ENCODE data around the gene ALDH5A1.
A peak's percentile ranks its signal among the peaks of the same experiment; 100 is the strongest.

The ALDH5A1 gene

DNA sequence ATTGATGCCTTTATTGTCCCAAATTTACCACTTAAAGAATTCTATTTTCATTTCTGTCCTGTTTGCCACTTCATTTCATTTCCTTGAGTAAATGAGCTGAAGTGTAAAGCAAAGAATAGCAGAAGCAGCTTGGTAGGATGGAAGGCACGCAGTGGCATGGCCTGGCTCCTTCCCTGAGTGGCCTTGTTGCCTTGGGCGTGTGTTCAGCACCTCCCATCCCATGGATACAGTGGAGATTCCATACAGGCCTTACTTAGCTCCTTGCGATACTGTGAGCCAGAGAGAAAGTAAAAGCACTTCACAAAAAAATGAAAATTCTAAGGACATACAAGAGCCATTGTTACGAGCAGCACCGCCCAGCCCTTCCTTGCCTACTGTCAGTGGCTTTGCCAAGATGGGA is 39.6 kb downstream of the ALDH5A1 start:
- DNase-seq: no peak

DNA sequence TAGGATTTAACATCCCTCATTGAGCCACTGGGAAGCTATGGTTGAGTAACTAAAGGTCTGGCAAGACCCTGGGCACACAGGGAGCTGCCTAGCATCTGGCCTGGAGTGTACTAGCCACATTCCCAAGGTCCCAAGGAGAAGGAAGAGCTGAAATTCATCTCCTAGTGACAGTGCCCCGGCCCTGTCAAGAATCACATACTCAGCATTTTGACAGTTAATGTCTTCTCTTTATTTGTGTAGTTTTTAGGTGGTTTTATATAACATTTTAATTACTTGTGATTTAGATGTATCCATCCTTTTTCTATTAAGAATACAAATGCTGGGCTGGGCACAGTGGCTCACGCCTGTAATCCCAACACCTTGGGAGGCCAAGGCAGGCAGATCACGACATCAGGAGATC is 40.4 kb downstream of the ALDH5A1 start:
- DNase-seq: no peak

DNA sequence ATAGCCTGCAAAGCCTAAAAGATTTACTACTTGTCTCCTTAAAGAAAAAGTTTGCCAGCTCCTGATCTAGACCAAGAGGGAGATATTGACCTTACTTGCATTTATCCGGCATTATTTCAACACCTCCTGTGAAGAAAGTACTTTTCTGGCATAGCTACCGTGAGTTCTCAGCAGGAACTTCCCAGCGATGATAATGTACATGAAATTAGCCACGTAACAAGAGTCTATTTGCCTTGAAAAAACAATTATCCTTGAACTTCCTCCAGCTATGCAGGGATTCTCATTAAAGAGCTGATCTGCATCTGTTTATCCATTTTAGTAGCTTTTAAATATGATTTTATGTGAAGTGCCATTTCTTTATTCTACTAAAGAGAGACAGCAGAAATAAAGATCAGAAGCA is 41.7 kb downstream of the ALDH5A1 start:
- no peak for DNase-seq

DNA sequence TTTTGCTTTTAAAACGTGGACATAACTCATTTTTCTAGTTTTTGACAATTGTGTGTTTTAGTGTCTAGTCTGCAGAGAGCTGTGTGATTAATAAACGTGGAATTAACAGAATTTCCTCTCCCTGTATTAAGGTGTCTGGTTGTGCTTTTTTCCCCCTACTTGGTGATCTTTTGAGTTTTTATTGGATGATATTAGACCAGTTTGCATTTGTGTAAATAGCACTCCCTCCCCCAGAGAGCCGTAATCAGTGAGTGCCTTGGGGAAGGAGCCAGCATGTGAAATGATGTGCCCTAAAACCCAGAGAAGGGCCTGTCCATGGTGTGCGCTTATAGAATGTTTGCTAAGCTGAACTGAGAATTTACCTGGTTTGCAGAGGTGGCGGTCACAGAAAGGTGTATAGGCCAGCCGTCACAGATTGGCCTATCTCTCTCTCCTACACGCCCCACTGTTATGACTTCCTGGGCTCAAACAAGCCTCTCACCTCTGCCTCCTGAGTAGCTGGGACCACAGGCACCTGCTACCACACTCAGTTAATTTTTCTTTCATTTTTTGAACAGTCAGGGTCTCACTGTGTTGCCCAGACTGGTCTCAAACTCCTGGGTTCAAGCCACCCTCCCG is 42.4 kb downstream of the ALDH5A1 start:
- no peak for DNase-seq

DNA sequence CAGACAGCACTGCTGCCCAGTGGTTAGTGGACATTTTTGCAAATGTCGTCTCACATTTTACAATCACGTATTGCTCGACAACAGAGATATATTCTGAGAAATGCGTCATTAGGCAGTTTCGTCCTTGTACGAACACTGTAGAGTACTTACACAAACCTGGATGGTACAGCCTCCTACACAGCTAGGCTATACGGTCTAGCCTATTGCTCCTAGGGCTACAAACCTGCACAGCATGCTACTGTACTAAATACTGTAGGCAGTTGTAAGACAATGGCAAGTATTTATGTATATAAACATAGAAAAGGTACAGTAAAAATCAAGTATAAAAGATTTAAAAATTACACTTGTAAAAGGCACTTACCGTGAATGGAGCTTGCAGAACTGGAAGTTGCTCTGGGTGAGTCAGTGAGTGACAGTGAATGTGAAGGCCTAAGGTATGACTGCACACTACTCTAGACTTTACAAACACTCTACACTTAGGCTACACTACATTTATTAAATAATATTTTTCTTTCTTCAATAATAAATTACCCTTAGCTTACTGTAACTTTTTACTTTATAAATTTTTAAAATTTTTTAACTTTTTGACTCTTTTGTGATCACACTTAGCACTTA is 43.1 kb downstream of the ALDH5A1 start:
- DNase-seq: no peak

DNA sequence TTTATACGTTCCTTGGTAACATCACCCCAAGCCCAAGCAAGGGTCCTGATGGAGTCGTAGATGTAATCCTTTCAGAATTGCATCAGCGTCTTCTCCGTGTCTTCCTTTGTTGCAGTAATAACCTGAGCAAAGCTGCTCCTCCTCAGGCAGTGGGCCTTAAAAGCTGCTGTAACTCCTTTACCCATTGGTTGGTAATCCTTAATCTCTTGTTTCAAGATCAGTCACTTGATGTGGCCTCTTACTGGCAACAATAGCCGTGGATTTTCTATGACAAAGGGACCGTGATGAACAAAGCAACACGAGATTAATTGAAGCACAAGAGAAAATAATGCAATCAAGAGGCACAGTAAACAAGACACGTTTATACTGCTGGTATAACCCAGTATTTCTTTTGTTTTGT is 44.6 kb downstream of the ALDH5A1 start:
- DNase-seq: no peak

DNA sequence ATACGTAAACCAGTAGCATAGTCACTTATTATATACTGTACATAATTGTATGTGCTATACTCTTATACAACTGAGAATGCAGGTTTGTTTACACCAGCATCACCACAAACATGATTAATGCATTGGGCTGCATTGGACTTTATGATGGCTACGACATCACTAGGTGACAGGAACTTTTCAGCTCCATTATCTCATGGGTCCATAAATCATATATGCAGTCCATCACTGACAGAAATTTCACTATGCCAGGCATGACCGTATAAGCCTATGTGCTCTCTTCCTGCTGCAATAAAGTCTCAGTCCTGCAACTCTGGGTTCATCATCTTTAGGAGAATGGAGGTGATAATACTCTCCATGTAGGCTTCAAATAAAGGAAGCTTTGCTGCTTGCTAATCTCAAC is 45.4 kb downstream of the ALDH5A1 start:
- DNase-seq: no peak

DNA sequence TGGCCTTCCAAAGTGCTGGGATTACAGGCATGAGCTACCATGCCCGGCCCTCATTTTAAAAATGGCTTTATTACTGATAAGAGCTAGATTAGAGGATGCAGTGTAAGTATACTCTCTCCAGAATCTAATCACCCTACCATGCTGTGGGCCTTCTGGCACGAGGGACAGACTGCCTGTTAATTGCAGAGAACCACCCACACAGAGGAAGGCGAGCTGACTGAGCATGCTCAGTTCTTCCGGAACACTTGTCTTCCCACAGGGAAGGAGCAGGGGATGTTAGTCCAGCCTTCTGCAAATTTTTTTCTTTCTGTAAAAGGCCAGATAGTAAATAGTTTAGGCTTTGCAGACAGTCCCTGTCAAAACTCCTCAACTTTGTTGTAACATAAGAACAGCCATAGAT is 48.9 kb downstream of the ALDH5A1 start:
- no peak for DNase-seq

DNA sequence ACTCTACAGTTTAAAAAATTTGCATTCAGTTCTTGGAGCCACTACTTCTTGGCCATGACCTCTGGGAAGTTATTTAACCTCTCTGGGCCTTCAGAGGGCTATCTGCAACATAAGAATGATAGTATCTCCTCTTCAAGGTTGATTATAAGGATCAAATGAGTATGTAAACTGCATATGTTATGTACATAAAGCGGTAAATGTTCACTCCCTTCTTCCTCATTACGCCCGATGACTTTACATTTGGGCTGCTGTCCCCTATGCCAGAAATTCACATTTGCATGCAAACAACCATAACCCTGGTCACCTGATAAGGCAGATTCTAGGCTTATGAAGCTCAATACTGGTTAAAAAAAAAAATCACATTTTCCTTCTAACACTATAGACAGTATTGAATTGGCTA is 50.4 kb downstream of the ALDH5A1 start:
- no peak for DNase-seq

DNA sequence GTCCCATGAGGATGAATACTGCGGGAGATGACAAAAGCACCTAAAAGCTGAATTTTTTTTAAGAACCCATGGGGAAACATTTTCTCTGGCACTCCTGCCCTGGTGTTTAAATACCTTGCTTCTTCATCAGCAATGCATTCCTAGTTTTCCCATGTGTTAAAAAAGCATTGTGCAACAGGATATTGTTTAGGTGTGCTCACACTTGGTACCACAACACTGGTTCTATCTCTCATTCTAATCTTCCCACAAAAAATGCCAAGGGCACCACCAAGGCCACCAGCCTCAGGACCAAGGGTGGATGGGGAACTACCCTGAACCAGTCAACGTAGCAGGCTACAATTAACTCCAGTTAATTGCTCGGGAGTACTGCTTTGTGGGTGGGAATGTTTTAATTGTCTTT is 50.9 kb downstream of the ALDH5A1 start:
- no peak for DNase-seq

DNA sequence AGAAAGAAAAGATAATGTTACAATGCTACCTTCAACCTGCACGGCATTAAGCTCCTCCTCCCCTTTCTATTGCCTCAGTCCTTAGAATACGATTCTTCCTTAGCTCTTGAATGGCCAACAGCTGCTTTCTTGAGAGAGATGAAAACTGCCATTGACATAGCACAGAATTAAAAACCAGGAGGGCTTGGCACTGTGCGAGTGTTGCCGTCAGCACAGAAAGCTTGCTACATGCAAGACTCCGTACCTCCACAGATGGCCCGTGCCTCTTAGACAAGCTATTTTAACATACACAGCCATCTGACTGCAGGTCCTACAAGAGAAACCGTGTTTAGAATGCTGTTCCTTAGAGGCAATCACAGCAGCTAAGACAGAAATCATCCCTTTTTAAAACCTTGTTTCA is 51.7 kb downstream of the ALDH5A1 start:
- no peak for DNase-seq

DNA sequence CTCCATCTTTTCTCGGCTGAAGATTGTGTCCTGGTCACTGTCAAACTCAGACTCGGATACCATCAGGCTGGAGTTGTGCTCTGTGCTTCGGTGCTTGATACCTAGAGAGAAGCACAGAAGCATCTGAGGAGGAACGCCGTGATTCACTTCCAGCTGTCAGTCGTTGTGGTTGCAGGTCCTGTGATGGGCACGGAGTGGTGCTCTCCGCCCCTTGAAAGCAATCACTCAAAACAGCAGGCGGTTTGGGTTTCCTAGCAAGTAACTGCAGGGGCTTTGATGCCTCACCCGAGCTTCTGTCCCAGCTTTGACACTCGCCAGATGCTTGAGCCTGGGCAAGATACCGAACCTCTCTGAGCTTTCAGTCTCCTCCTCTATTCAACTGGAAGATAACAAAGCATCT is 52.5 kb downstream of the ALDH5A1 start:
- peak in 1 of 2 donors; percentile 17 for DNase-seq

DNA sequence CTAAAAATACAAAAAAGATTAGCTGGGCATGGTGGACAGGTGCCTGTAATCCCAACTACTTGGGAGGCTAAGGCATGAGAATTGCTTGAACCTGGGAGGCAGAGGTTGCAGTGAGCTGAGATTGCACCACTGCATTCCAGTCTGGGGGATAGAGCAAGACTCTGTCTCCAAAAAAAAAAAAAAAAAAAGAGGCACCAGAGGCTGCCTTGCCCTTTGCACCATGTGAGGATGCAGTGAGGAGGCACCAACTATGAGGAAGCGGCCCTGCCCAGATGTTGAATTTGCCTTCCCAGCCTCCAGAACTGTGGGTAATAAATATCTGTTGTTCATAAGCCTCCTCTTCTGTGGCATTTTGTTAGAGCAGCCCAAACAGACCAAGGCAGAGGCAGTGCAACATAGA is 54.4 kb downstream of the ALDH5A1 start:
- DNase-seq: no peak

DNA sequence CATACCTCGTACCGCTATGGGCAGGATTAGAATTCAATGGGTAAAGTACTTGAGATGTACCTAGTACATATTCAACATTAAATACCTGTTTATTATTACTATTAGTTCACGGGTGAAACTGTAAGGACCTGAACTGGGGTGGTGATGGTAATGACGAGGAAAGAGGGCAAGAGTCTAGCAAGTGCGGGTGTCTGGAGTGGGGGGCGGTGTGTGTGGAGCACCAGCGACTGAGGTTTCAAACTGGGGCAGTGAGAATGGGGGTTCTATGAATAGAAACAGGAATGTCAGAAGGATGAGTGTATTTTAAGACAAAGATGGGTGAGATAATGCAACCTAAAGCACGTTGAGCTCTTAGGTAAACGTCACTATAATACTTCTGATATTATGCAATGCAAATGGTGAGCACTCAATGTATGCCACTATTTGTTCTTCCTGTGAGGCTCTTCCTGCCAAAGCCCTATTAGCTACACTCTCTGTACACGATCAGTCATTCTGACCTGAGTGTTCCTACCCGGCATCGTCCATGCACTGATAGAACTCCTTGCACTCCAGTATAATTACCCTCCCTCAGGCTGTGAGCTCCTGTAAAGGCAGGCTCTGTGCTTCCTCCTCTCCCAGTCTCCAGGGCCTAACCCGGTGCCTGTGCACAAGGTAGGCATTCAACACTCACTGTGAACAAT is 55.0 kb downstream of the ALDH5A1 start:
- DNase-seq: no peak

DNA sequence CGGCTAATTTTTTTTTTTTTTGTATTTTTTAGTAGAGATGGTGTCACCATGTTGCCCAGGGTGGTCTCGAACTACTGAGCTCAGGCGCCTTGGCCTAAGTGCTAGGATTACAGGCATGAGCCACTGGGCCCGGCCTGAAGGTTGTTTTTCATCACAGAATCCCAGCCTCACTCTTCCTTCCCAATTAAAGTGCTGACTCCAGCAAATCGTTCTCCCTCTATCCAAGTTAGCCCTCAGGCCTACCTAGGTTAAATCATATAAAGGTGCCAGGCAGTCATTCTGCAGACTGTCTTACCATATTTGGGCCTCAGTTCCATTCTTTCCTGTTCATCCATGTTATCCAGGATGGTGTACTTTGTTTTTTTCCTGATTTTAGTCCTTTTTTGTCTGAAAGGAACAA is 56.4 kb downstream of the ALDH5A1 start:
- no peak for DNase-seq

DNA sequence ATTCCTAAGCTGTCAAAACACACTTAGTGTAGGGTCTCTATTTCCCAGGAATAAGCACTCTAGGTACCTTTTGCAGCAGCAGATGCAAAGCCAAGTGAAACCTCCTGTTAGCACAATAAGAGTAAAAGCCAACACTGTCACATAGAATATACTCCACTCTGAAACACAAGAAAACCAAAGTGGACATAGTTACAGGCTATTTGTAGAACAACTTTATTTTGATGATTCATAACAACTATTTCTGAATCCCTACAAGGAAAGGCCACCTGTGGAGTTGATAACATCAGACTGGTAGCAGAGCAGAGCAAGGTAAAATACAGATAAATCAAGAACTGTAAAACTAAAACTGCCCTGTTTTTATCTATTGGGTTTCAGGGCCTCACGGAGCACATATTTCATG is 59.7 kb downstream of the ALDH5A1 start:
- DNase-seq: no peak

DNA sequence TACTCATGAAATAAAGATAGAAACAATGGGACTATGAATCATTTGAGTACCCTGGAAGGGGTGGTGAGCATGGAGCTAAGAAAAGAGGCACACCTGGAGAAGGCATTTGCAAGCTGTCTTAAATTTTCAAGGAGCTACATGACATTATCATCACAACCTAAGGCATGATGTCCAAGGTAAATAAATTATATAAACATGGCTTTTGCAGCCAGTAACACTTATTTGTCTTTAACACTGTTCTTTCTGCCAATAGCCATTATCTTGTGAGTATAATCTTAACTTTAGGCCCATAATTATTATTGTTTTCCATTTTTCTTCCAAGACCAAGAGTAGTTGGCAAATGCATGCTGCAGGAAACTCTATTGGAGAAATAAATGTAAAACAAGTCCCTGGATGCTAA is 63.7 kb downstream of the ALDH5A1 start:
- no peak for DNase-seq

DNA sequence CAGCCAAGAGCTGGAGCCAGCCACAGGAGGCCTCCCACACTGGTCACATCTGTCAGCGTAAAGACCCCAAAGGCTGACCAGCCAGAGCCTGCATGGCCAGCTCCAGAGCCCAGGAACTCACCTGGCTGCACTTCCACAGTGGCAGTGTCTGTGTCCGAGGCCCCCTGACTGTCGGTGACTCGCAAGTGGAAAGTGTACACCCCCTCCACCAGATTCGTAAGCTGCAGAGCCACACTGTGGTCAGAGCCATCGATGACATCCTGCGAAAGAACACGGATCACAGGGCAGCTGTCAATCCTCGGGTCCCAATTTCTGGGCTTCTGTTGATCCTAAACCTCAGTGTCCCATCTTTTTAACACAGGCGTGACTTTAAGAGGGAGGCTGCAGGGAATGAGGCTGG is 69.3 kb downstream of the ALDH5A1 start:
- no peak for DNase-seq

DNA sequence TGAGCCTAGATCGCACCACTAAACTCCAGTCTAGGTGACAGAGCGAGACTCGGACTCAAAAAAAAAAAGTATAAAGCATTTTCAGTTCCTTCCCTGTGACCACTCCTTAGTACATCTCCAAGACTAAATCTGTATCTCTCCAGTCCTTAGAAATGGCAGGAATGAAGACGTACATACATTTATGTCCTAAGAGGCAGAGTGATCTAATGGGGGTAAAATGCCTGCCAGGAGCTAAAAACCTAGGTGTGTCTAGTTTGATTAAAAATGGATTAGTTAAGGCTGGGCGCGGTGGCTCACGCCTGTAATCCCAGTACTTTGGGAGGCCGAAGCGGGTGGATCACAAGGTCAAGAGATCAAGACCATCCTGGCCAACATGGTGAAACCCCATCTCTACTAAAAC is 70.4 kb downstream of the ALDH5A1 start:
- DNase-seq: no peak

DNA sequence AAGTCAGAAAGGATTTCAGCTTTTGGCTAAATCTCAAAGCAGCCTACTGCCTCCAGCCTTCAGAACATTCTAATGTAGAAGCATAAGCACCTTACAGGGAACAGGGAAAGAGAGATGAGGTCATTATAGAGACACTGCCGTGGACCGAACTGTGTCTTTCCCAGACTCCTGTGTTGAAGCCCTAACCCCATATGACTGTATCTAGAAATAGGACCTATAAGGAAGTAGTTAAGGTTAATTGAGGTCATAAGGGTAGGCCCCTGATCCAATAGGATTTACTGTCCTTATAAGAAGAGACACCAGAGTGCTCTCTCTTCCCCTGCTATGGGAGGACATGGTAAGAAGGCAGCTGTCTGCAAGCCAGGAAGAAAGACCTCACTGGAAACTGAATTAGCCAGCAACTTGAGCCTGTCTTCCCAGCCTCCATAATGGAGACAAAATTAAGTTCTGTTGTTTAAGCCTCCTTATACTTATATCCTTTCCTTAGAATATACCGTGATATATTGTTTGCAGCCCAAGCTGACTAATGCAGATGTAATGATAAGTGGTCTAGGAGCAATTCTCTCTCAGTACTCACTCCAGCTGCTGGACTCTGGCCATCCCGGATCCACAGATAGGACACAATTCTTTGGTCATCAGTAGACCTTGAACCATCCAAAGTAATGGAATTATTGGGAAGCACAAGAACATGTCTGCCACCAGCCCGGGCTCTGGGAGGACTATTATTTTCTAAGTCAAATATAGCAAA is 71.4 kb downstream of the ALDH5A1 start:
- DNase-seq: no peak

DNA sequence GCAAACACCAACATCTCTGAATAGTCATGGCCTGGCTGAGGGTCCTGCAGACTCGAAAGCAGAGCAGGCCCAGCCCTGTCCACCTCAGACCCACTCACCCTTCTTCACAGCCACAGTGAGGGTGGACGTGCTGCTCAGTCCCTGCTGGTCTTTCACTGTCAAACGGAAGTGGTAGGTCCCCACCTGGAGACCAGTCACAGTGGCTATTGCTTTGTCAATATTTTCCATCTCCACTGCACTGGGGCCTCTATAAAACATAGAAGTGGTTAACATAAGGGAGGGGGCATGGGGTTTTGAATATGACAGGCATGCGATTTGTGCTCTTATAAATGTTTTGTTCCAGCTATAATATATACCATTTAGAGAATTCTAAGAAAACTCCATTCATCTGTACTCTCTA is 73.9 kb downstream of the ALDH5A1 start:
- DNase-seq: no peak

DNA sequence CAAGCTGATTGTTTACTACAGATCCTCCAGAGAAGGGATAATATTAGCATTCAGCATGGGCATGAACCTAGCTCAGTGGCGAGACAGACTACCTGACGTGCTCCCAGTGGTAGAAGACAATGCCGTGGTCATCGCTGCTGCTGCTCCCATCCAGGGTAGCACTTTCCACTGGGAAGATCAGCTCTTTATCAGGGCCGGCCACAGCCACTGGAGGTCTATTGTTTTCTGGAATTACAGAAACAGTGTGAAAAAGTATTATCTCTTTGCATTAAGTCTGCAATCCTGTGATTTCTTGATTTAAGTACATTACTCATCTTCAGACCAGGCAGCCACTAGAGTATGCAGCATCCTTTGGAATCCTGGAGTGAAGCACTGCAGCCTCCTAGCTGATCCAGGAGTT is 75.0 kb downstream of the ALDH5A1 start:
- no peak for DNase-seq

DNA sequence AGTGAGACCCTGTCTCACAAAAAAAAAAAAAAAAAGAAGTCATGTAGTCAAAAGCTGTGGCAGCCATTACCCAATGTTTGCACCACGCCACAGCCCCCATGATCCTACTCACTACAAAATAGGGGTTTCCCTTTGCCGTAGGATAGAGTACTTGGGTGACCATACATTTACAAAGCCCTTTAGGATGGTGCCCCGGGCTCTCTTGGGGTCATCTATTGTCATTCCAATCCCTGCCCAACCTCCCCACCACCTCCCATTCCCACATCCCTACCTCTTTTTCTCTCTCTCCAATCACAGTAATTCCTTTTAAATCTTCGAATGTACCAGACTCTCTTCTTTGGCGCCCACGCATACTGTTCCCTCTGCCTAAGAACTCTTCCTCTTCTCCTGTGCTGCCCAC is 76.6 kb downstream of the ALDH5A1 start:
- no peak for DNase-seq

DNA sequence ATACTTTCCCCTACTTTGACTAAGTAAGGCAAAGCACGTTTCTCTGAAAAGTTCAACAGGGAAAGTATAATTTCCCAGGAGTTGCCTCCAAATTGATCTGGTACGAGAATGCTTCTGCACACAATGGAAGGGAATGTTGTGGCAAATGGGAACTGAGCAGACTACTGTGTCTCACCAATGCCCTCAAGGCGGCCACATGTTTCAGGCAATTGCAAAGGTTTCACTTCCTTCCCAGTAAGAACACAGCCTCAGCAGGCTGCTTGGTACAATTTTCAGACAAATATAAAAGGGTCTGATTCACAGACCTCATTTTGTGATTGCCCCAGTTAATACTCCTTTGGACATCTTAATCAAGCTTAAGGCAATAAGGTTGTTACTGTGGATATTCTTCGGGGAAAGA is 80.0 kb downstream of the ALDH5A1 start:
- no peak for DNase-seq
